OCI-LY3 (cell line): Measurements from ENCODE around the gene DYDC1.

Source experiments
- CTCF ChIP-seq: fragments of 200-600, 300-600 bp; sonication (generic); IDR thresholded peaks from 2 replicates; pipeline ENCODE4 v1.5.1; 2014; ENCODE audit warnings: antibody characterized with exemption, low read length, low read depth
- EZH2phosphoT487 ChIP-seq: fragments of 200-600 bp; shearing (Covaris generic); IDR thresholded peaks from 2 replicates; pipeline ENCODE4 v1.6.1; 2018; ENCODE audit warnings: antibody characterized with exemption, mixed run types, low read depth

DNA sequence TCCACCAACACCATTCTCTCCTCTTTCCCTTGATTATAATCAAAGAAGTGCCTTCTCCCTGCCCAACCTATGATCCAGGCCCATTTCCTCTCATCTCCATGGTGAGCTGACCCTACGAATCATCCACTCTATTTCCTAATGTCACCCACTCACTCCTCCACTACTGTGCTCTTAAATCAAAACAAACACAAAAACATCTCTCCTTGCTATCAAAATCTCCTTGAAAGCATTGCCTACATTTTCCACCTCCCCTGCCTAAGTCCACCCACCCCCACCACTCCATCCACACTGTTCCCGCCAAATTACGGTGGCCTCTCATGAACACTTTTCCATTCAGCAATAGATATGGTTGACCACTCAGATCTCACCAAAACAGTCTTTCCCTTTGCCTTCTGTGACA is 5.3 kb downstream of the DYDC1 start:
- TF ChIP-seq CTCF (no peak), EZH2phosphoT487 (no peak)
